Measurements from ENCODE around the gene IGSF3.

The IGSF3 gene

DNA sequence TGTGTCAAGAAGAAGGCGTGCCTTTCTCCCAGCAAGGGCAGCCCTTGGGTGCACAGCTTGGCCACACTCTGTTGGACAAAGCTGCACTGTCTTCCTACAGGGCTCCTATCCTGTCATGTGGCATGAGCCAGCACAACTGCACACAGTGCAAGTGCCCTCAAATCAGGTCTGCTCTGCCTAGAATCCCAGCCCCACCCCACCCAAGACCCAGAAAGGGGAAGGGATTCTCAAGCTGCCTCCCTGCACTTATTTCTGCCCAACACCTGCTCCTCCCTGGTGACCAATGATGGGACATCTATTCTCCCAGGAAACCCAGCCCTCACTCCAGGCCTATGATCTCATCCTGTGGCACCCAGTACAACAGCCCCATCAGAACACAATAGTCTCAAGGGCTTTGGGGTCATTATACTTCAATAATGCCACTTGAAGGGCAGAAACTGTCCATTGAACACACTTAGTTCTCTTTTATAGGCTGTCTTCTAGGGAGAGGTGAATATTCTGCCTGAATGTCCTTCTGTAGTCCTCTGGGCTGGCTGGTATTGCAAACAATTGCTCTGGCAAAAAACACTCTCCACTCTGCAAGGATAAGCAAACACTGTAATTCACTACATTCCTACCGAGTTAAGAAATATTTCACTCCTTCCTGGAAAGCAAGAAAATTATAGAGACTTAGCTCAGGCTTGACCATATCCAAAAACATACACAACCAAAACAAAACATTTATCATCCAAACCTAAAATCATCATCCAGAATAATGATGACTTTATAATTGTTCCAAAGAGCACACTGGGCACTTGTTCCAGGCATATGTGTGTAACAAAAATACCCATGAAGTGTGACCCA is 43.1 kb upstream of the IGSF3 start:
- TF ChIP-seq, protein P1, sequence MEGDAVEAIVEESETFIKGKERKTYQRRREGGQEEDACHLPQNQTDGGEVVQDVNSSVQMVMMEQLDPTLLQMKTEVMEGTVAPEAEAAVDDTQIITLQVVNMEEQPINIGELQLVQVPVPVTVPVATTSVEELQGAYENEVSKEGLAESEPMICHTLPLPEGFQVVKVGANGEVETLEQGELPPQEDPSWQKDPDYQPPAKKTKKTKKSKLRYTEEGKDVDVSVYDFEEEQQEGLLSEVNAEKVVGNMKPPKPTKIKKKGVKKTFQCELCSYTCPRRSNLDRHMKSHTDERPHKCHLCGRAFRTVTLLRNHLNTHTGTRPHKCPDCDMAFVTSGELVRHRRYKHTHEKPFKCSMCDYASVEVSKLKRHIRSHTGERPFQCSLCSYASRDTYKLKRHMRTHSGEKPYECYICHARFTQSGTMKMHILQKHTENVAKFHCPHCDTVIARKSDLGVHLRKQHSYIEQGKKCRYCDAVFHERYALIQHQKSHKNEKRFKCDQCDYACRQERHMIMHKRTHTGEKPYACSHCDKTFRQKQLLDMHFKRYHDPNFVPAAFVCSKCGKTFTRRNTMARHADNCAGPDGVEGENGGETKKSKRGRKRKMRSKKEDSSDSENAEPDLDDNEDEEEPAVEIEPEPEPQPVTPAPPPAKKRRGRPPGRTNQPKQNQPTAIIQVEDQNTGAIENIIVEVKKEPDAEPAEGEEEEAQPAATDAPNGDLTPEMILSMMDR (conservative IDR thresholded peaks at IDR 0.05; ENCODE audit: low read depth, low read length): no peak
- no peak overlapping the region for H3K4me3 ChIP-seq (ENCODE audit: low read length)
- DNase-seq (ENCODE audit: low read depth): no peak

DNA sequence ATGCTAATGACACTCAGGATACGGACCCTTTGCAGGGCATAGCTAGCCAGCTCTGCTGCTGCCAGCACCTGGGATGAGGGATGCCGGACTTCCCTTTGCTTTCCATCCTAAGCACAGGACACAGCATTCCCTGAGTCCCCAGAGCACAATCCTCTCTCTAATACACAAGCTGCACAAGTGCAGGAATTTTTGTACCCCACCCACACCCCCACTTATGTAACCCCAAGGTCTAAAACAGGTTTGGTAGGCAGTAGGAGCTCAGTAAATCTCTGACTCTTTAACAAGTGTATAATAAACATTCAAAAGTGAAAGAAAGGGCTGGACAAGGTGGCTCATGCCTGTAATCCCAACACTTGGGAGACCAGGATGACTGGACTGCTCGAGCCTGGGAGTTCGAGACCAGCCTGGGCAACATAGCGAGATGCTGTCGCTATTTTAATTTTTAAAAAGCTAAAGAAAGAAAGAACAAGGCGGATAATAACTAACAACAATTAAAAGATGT is 42.2 kb upstream of the IGSF3 start:
- no peak overlapping the region for H3K4me3 ChIP-seq (ENCODE audit: low read length)
- TF ChIP-seq, protein P1 (conservative IDR thresholded peaks at IDR 0.05; ENCODE audit: low read depth, low read length): no peak
- DNase-seq (ENCODE audit: low read depth): no peak

- DNase-seq (ENCODE audit: low read depth): no peak
- TF ChIP-seq, protein P1 (conservative IDR thresholded peaks at IDR 0.05; ENCODE audit: low read depth, low read length): no peak
- H3K4me3 ChIP-seq (ENCODE audit: low read length): no peak overlapping the region
Observed at GRCh38 chr1:116708255-116708900, 40.8 kb upstream of the IGSF3 start.

DNA sequence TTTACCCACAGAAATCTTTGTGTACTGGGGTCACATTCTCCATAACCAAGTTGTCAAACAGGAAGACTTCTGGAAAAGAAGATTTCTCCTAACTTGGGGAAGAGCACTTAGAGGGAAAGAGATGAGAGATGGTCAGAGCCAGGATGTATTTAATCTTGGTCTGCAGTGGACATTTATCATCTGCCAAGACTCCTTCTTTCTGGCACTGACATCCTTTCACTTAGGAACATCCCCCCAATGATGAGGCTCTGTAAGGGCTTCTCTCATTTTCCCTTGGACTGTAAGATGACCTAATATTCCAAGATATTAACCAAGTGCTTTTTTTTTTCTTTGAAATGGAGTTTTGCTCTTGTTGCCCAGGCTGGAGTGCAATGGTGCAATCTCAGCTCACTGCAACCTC is 39.3 kb upstream of the IGSF3 start:
- DNase-seq (ENCODE audit: low read depth): no peak
- H3K4me3 ChIP-seq (ENCODE audit: low read length): no peak overlapping the region
- TF ChIP-seq, protein P1 (conservative IDR thresholded peaks at IDR 0.05; ENCODE audit: low read depth, low read length): no peak

DNA sequence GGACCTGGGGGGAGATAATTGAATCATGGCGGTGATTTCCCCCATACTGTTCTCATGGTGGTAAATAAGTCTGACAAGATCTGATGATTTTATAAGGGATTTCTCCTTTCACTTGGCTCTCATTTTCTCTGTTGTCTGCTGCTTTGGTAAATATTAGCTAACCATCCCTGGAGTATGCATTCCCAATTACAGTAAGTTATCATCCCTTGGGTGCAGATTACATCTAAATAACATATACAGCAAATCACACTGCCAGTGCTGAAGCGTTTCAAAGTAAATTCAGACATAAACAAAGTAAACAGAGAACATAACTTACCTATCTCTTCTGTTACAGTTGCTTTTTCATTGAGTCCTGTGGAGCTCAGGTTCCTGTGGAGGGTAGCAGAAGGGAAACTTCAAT is 38.6 kb upstream of the IGSF3 start:
- TF ChIP-seq, protein P1 (conservative IDR thresholded peaks at IDR 0.05; ENCODE audit: low read depth, low read length): no peak

DNA sequence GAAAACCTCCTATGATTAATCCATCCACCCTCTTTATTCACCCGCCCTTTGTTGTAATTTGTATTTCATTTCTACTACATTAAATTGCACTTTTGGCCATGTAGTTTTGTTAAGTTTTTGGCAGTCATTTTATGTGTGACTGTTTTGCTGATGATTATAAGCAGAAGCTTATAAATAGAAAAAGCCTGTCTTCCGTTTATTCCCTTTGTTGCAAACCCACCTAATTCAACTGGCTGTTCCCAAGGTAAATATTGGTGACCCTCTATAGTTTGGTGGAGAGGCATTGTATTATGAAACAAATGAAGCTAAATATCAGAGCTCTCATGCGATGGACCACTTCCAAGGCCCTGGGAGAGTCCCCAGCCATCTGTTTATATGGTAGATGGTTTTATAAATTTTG is 36.7 kb upstream of the IGSF3 start:
- H3K4me3 ChIP-seq (ENCODE audit: low read length): no peak overlapping the region
- DNase-seq (ENCODE audit: low read depth): no peak
- TF ChIP-seq, protein P1 (conservative IDR thresholded peaks at IDR 0.05; ENCODE audit: low read depth, low read length): no peak

More for the DNA sequence above, 38.6 kb upstream of the IGSF3 start:
- H3K4me3 ChIP-seq (ENCODE audit: low read length): no peak overlapping the region
- DNase-seq (ENCODE audit: low read depth): no peak

Data from retinal pigment epithelial cell (primary cell).